ENCODE measurements around the gene CD248.
"Not testable (repeated sequence)": the region's sequence is repeated elsewhere in the genome, so short reads cannot be mapped to it uniquely, and the experiment has no call there.

The CD248 gene

DNA sequence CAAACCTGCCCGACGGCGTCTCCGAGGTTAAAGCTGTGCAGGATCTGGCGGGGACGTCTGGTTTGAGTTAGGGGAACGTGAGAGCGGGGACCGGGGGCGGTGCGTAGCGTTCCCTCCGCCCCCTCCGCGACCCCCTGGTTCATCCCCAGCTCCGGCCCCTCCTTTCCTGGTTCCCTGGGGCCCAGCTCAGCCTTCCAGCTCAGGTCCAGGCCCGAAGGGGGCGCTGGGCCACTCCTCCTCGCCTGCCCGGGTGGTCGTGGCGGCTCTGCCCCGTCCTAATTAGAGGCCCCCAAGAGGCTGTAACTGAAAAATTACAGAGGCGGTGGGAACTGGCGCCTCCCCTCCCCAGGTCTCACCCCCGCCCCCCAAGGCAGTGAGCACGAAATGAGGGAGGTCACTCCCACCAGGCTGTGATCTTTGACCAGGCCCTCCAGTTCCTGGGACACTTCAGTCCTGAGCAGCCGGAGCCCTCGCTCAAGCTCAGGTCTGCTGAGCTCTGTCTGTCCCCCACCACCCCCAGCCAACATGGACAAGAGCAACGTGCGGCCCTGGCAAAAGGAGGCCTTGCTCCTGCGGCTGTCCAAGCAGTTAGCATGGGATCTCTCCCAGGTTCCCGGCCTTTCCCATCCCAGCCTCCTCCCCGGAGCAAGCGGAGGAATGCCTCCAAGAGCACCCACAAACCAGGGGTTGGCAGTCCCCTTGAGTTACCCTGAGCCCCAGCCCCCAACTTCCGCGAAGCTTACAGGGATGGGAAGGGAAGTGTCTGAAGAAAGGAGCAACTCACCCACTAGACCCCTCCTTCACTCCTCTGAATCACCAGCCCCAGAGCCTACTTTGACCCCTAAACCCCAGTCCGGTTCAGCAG lies 3.3 kb downstream of the CD248 start:
- peak; percentile 44 for DNase-seq (ENCODE audit: low read depth)

DNA sequence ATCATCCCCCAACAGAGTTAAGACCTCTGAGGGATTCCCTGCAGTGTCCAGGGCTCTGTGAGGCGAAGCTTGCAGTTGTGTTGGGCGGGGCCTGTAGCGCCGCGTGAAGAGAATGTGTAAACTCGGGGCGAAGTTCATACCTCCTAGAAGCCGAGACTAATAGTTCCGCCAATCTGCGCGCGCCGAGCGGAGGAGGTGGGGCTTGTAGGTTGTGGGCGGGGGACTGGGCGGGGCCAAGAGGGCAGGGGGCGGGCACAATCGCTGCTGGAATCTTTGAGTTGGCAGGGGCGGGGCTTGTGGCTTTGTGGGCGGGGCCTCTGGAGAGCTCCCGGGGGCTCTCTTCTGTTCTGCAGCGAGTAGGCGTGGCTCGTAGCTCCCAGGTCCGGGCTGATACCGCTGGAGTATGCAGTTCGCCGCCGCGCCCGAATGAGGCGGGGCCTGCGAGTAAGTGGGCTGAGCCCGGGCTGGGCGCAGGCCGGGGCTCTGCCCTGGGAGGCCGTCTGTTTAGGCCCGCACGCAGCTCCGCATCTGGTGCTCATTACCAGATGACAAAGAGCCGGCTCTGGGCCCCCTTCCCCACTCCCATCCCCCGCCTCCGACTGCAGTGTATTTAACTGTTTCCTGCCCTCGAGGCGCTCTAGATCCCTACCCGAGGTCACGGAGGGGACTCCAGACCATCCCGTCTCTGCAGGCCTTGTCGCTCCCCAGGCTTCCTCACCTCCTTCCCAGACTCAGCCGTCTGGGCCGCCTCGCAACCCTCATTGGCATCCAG lies 4.1 kb downstream of the CD248 start:
- peak; percentile 98 for DNase-seq (ENCODE audit: low read depth)

DNA sequence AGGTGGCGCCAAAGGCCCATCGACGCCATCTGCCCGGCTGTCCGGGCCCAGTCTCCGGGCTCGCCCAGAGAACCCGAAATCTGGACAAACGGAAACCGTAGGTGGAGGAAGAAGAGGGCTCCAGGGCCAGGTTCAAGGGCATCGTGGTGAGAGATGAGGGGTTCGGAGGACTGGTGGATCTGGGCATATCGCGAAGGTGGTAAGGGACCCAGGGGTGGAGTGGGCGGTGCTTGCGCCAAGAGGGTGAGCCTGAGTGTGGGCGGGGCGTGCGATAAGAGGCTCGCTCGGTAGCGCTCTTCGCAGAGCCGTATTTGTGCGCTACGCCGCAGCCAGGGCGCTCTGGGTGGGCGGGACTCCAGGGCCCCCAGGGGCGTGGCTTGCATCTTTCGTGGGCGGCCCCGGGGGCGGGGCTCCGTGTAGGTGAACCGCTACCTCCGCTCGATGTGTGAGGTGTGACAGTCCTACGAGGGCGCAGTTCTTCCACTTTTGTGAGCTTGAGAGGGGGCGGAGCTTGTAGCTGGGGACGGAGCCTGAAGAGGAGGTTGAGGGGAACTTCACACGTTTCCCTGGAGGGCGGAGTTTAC lies 4.8 kb downstream of the CD248 start:
- peak; percentile 87 for DNase-seq (ENCODE audit: low read depth)

DNA sequence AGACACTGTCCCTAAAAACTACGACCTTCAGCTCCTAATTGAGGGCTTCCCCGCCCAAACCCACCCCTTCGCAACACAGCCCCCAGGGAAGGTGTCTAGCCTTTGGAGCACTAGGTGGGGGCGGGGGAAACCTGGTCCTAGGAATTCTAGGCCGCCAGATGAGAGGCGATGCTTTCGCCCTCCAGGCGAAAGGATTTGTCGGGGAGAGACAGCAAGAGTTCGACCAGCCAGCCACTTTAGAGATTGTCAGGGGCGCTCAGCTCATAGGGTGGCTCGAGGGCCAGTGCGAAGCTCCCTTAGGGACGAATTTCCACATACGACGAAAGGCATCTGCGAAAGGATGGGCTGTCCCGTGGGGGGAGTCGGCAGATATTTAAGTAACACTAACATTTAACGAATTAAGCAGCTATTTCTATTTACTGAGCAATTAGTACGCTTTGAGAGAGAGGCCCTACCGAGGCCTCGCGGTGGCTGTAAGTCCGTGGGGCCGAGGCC lies 5.3 kb downstream of the CD248 start:
- DNase-seq (ENCODE audit: low read depth) = no peak

DNA sequence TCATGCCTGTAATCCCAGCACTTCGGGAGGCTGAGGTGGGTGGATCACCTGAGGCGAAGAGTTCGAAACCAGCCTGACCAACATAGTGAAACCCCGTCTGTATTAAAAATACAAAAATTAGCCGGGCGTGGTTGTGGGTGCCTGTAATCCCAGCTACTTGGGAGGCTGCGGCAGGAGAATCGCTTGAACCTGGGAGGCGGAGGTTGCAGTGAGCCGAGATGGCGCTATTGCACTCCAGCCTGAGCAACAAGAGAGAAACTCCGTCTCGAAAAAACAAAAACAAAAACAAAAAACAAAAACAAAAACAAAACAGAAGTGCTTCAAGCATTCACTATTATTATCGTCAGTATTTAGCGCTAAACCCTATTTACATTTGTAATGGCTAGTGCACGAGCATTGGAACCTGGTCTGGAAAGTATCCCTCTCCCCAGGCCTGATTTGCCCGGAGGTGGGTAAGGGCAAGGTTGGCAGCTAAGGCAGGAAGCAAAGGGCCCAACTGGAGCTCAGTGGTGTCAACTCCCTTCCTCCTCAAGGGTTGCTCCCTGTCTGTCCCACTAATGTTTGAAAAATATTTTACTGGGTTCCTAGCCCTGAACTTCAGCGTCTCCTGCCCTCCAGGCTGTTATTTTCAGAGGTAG lies 5.9 kb downstream of the CD248 start:
- not testable (repeated sequence) for DNase-seq (ENCODE audit: low read depth)

DNA sequence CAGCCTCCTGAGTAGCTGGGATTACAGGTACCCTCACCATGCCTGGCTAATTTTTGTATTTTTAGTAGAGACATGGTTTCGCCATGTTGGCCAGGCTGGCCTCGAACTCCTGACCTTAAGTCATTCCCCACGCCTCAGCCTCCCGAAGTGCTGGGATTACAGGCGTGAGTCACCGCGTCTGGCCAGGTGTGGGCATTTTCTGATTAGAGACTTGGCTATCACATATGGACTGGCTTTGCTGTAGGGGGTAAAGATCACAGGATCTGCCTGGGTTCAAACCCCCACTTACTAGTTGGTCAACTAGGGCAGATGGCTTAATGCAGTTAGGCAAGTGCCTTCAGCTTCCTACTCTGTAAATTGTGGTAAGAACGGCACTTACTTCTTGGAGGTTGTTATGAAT lies 6.5 kb downstream of the CD248 start:
- DNase-seq (ENCODE audit: low read depth) = no peak

DNA sequence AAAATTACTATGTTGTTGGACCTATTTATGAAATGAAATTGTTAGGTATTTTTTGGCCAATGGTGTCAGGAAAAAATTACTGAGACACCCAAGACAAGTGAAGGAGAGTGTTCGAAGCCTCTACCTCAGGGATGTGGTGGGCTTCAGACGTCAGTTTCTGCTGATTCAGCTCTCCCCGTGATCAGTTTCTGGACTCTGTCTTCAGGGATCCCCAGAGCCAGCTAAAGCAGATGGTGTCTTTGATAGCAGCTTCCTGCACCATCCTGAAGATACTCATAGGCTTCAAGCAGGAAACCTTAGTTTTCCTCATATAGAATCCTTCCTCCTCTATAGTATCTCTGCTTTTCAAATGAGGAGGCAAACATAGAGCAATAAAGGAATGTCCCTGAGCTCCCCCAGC lies 7.4 kb downstream of the CD248 start:
- no peak for DNase-seq (ENCODE audit: low read depth)

DNA sequence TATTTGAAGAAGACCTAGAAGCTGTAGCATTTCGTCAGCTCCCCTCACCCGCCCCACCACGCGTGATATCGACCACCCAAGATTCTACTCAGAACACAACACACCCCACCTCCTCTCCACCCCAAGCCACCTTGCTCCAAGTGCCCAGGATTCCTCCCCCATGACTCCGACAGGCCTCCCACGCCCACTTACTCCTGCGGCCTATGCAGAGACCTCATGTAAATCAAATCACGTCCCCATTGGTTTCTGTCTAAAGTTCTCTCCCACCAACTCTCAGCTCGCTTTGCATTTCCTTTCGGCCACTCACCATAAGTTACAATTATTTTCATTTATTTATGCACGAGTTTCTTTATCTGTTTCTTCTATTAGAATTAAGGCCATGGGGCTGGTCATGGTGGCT lies 14.2 kb downstream of the CD248 start:
- no peak for DNase-seq (ENCODE audit: low read depth)

DNA sequence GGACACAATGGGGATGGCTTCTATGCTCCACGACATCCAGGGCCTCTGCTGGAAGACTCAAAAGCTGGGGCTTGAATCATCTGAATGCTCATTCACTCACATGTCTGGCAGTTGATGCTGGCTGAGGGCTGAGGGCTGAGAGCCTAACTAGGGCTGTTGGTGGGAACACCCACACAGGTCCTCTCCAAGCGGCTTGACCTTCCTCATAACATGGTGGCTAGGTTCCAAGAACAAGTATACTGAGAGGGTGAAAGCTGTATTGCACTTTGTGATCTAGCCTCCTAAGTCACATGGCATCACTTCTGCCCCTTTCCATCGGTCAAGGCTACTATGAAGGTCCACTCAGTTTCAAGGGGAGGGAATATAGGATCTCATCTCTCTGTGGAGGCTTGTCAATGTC lies 17.7 kb downstream of the CD248 start:
- no peak for DNase-seq (ENCODE audit: low read depth)

DNA sequence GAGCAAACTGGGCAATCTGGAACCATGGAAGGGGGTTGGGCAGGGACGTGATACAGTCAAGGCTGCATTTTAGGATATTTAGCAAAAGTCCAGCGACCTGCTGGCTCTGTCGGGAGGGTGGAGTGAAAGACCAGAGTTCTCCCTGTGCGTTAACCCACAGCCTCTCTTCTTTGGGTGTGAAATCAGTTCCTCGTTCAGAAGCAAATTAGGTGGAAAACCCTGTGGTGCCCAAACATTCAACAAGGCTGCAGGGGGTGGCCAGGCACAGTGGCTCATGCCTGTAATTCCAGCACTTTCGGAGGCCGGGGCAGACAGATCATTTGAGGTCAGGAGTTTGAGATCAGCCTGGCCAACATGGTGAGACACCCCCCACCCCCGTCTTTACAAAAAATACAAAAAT lies 19.2 kb downstream of the CD248 start:
- no peak for DNase-seq (ENCODE audit: low read depth)

DNA sequence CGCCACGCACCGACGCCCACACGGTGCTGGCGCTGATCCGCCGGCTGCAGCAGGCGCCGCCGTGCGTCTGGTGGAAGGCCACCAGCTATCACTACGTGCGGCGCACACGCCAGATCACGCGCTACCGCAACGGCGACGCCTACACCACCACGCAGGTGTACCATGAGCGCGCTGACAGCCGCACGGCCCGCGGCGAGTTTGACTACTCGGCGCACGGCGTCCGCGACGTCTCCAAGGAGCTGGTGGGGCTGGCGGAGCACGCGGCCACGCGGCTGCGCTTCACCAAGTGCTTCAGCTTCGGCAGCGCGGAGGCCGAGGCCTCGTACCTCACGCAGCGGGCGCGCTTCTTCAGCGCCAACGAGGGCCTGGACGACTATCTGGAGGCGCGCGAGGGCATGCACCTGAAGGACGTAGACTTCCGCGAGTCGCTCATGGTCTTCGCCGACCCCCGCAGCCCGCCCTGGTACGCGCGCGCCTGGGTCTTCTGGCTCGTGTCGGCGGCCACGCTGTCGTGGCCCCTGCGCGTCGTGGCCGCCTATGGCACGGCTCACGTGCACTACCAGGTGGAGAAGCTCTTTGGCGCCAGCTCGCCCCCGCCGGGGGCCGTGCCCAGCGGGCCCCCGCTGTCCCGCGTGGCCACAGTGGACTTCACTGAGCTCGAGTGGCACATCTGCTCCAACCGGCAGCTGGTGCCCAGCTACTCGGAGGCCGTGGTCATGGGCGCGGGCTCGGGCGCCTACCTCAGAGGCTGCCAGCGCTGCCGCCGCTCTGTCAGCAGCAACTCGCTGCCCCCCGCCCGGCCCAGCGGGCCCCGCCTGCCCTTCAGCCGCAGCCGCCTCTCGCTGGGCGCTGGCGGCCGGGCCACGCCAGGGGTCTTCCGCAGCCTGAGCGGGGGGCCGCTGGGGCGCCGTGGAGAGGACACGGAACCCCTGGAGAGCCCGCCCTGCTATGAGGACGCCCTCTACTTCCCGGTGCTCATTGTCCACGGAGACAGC lies 21.9 kb downstream of the CD248 start:
- no peak for DNase-seq (ENCODE audit: low read depth)

DNA sequence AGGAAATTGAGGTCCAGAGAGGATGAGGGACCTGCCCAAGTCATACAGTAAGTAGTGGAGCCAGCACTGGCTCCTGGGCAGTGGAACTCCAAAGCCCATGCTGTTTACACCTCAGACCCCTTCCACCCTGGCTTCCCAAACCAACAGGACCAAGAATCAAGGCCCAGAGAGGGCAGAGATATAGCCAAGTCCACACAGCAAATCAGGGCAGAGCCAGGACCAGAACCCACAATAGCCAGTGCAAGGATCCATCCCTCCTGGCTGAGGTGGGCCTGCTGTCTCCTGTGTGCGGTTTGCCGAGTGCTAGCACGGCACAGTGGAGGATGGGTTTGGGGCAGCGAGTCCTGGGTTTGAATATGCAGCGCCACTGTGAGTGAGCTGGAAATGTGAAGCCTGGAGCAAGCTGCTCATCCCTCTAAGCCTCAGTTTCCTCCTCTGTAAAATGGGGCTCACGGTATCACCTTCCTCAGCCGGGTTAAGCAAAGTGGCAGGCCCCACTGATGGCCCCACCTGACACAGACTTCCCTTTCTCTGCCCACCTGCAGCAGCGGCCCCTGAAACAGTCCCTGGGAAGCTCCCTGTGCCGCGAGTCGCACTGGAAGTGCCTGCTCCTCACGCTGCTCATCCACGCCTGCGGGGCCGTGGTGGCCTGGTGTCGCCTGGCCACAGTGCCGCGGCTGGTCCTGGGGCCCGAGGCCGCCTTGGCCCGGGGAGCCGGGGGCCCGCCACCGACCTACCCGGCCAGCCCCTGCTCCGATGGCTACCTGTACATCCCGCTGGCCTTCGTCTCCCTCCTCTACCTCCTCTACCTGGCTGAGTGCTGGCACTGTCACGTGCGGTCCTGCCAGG lies 22.8 kb downstream of the CD248 start:
- DNase-seq (ENCODE audit: low read depth) = no peak

DNA sequence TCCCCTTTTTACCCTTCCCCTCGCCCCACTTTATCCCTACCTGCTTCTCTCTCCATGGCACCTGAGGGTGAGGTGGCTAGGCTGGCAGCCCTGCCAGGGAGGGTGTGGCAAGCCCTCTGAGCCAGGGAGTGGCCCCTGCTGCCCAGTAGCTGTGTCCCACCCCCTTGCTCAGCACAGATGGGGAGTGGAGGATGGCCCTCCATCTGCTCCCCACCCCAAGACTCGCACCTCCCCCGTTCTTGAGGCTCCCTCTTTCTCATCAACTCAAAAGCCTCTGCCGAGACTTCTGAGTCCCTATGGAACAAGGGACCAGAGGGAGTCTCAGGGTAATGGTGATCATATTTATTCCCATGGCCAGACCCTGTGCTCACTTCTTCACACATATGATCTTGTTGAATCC lies 23.5 kb downstream of the CD248 start:
- DNase-seq (ENCODE audit: low read depth) = no peak

DNA sequence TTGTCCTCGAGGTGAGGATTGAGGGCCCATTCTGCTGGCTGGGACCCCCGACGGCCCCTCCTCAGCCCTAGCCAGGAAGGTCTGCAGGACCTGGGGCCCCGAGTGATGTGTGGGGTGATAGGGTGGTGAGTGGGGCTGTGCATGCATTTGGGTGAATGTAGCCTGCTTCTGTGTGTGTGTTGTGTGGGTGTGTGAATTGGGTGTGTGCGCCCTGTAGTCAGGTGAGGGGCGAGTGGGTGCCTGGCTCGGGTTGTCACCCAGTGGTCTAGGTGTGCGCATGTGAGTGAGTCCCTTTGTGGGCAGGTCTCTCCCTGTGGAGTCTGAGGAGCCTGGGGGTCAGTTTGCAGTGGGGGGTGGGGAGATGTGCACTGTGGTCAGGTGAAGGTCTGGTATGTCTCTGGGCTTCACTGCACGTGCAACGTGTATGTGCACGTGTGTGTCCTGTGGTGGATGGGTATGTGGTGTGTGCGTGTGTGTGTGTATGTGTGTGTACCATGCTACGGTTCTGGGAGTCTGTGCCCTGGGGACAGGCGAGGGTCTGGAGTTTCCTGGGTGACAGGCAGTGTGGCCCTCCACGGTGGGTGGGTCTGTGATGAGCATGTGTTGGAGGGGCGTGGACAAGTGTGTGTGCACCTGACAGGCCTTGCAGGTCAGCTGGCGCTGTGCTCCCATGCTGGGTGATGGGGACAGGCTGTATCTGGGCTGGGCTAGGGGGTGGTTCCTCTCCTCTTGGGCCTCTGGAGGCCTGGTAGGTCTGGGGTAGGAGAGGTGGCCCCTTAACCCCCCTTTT lies 24.1 kb downstream of the CD248 start:
- no peak for DNase-seq (ENCODE audit: low read depth)

DNA sequence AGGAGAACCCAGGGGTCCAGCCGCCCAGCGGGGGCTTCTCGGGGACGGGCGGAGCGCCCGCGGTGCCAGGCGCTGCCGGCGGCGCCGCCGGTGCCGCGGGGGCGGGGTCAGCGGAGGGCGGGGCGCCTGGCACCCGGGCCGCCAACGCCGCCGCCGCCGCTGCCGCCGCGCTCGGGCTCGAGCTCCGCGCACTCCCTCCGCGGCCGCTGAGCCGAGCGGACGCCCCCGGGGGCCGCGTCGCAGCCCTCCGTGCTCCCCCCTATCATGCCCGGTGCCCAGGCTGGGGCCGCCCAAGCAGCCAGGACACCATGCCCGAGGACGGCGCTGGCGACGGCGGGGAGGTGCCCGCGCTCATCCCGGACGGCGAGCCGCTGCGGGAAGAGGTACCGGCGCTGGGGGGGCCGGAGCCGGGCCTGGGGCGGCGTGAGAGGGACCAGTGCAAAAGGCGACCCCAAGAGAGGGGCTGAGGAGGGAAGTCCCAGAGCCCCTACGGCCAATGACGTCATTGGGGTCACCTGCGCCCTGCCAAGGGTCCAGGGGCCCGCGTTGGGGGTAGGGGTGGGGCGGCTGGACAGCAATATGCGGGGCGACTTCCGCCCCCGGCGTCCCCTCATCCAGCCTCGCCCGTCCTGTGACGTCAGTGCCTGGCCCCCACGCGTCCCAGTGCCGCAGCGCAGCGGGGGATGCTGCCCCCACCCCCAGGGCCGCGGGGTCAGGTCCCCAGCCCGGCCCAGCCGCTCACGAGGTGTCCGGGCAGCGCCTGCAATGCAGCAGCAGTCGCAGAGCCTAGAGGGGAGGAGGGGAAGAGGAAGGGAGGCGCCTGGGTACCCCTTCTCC lies 24.9 kb downstream of the CD248 start, which contains the start of gene TMEM151A:
Gene TMEM151A, plus strand, starts transcription at position 189 of the 837 bp plus-strand sequence. Its CDS starts 120 bp downstream, at position 309.
- no peak for DNase-seq (ENCODE audit: low read depth)

DNA sequence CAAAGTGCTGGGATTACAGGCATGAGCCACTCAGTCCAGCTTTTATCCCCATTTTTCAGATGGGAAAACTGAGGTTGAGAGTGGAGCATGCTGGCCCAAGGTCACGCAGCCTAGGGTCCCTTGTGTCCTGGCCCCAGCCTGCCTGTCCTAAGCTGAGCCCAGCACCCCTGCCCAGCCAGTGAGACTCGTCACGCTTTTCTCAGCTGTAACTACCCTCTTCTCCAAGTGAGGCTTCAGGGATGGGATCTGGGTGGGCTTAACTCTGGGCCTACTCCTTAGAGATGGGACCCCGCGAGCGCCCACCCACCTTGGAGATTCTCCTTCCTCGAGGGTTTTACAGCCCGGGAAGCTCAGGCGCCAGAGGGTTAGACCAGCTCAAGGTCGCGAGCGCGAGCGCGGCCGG lies 25.5 kb downstream of the CD248 start:
- DNase-seq (ENCODE audit: low read depth) = no peak

DNA sequence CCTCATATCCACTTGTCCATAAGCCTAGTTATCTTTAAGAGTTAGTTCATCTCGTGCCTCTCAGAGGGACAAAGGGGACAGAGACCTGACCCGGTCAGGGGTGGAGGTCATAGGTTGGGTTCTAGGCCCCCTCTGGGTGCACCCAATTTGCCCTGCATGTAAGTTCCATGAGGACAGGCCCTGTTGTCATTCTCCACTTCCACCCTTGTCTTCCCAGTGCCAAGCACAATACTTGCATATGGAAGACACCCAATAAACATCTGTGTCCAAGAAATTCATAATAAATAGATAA lies 26.6 kb downstream of the CD248 start:
- no peak for DNase-seq (ENCODE audit: low read depth)

DNA sequence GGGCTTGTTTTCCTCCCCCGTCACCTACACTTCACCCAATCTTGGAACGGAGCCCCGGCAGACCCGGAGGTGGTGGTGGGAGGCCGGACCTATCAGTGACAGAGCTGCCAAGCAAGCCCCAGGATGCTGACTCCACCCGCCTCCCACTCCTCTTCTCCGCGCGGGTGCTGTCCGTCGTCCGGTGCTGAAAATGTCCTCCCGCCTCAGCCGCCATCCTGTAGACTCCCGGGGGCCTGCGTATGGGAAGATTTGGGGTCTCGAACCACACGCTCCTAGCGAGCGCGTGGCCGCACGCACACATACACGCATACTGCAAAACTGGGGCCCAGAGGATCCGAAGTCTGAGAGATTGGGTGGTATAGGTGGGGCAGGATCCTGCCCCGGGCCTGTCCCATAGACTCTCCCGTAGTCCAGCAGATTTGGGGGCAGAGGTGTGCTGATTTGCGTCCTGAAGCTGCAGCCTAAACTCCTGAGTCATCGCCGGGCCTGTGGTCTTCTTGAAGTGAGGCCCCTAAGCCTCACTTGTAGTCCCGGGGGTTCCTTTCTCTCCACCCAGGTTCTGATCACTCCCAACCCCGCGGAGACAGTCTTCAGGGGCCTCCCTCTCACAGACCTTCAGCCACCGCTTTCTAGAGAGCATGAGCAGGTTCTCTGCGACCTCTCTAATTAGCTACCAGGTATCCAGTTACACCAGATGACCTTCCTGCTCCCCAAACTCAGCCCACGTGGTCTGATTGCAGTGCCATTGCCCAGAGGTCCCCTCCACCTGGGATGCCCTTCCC lies 27.1 kb downstream of the CD248 start:
- DNase-seq (ENCODE audit: low read depth) = no peak

All from amniotic epithelial cell (primary cell).